Measurements from ENCODE around the gene PCBP3.

The PCBP3 gene

GRCh38 chr21:45724994-45725843, 81.7 kb downstream of the PCBP3 start:
- DNase-seq (ENCODE audit: low read depth) = no peak

- no peak for DNase-seq (ENCODE audit: low read depth)
Measured at GRCh38 chr21:45725844-45726200, 82.3 kb downstream of the PCBP3 start.

- no peak for DNase-seq (ENCODE audit: low read depth)
Measured at GRCh38 chr21:45726438-45726837, 82.9 kb downstream of the PCBP3 start.

GRCh38 chr21:45727390-45727789, 83.9 kb downstream of the PCBP3 start:
- DNase-seq (ENCODE audit: low read depth) = no peak

- no peak for DNase-seq (ENCODE audit: low read depth)
Measured at GRCh38 chr21:45735259-45736000, 91.9 kb downstream of the PCBP3 start.

GRCh38 chr21:45736042-45736689, 92.6 kb downstream of the PCBP3 start:
- DNase-seq (ENCODE audit: low read depth) = no peak

GRCh38 chr21:45736690-45737484, 93.4 kb downstream of the PCBP3 start:
- no peak for DNase-seq (ENCODE audit: low read depth)

- DNase-seq (ENCODE audit: low read depth) = no peak
Measured at GRCh38 chr21:45737485-45738166, 94.1 kb downstream of the PCBP3 start.

- DNase-seq (ENCODE audit: low read depth) = no peak
Measured at GRCh38 chr21:45739218-45740087, 95.9 kb downstream of the PCBP3 start.

- DNase-seq (ENCODE audit: low read depth) = no peak
Measured at GRCh38 chr21:45740088-45740440, 96.5 kb downstream of the PCBP3 start.

- no peak for DNase-seq (ENCODE audit: low read depth)
Measured at GRCh38 chr21:45740491-45741357, 97.2 kb downstream of the PCBP3 start.

- no peak for DNase-seq (ENCODE audit: low read depth)
Measured at GRCh38 chr21:45741691-45742090, 98.2 kb downstream of the PCBP3 start.

- DNase-seq (ENCODE audit: low read depth) = no peak
Measured at GRCh38 chr21:45742247-45742646, 98.7 kb downstream of the PCBP3 start.

GRCh38 chr21:45745256-45745655, 101.7 kb downstream of the PCBP3 start:
- DNase-seq (ENCODE audit: low read depth) = no peak

- DNase-seq (ENCODE audit: low read depth) = no peak
Measured at GRCh38 chr21:45747233-45747766, 103.8 kb downstream of the PCBP3 start.

GRCh38 chr21:45747802-45748445, 104.4 kb downstream of the PCBP3 start:
- DNase-seq (ENCODE audit: low read depth) = peak; percentile 57

- no peak for DNase-seq (ENCODE audit: low read depth)
Measured at GRCh38 chr21:45748593-45748992, 105.1 kb downstream of the PCBP3 start.

- no peak for DNase-seq (ENCODE audit: low read depth)
Measured at GRCh38 chr21:45749974-45750373, 106.4 kb downstream of the PCBP3 start.

- no peak for DNase-seq (ENCODE audit: low read depth)
Measured at GRCh38 chr21:45750936-45751335, 107.4 kb downstream of the PCBP3 start.
